Upper lobe of left lung (tissue), 6 donors: Measurements from ENCODE around the gene RIPOR1. TPM values are rescaled to one million over a fixed set of nuclear protein-coding genes. Genes with fewer than 3 reads are reported as not detected.
A peak's percentile ranks its signal among the peaks of the same experiment; 100 is the strongest.
"Not testable (repeated sequence)": the region's sequence is repeated elsewhere in the genome, so short reads cannot be mapped to it uniquely, and the experiment has no call there.

Experiments used
- ATAC-seq, 2 donors: fragments of 200-7000 bp; cut with Tn5 transposase; one replicate each; pipeline ENCODE4 v1.9.1; 2022; ENCODE audit warnings: mild to moderate bottlenecking in 2 of 2, moderate library complexity in 2 of 2; ENCODE audit not compliant: low FRiP score in 2 of 2
- DNase-seq, 2 donors: peaks; one replicate each; pipeline ENCODE4 v3.0.0-alpha.2; 2019 to 2020
- H3K27ac ChIP-seq, 4 donors: fragments of 200-600 bp; sonication (generic); one replicate each; pipeline ENCODE4 v1.5.1; 2016 to 2019
- H3K27me3 ChIP-seq, 4 donors: fragments of 200-600 bp; sonication (generic); one replicate each; pipeline ENCODE4 v1.5.1; 2017 to 2019
- H3K36me3 ChIP-seq, 4 donors: fragments of 200-600 bp; sonication (generic); one replicate each; pipeline ENCODE4 v1.5.1; 2016 to 2019
- H3K4me1 ChIP-seq, 4 donors: fragments of 200-600 bp; sonication (generic); one replicate each; pipeline ENCODE4 v1.5.1; 2018 to 2019
- H3K4me3 ChIP-seq, 4 donors: fragments of 200-600 bp; sonication (generic); one replicate each; pipeline ENCODE4 v1.5.1; 2017 to 2019; ENCODE audit warnings: mild to moderate bottlenecking in 2 of 4, moderate library complexity in 1 of 4
- H3K9me3 ChIP-seq, 4 donors: fragments of 200-600 bp; sonication (generic); one replicate each; pipeline ENCODE4 v1.5.1; 2018 to 2019
- CTCF ChIP-seq, 6 experiments: fragments of 450-650 bp in 4 of 6; fragments of 200-600 bp in 2 of 6; sonication (generic) in 2 of 6; IDR thresholded peaks; one replicate each; pipeline ENCODE4 v1.5.1; 2016 to 2019; ENCODE audit warnings: antibody characterized with exemption in 6 of 6
- EP300 ChIP-seq, 4 donors: sonication (generic); formaldehyde crosslinking; IDR thresholded peaks; one replicate each; pipeline ENCODE4 v1.5.1; 2017; ENCODE audit warnings: antibody characterized with exemption in 4 of 4, control low read depth in 2 of 4
- POLR2A ChIP-seq, 4 donors: fragments of 450-650 bp; IDR thresholded peaks; one replicate each; pipeline ENCODE4 v1.5.1; 2016 to 2017; ENCODE audit warnings: antibody characterized with exemption in 4 of 4, mild to moderate bottlenecking in 2 of 4
- POLR2AphosphoS5 ChIP-seq, 2 donors: sonication (generic); formaldehyde crosslinking; IDR thresholded peaks; one replicate each; pipeline ENCODE4 v1.5.1; 2017; ENCODE audit warnings: antibody characterized with exemption in 2 of 2
- WGBS, 2 donors: methylation state at CpG; one replicate each; pipeline ENCODE4 v1.1.5; 2017 to 2018; 5-methylcytosine and 5-hydroxymethylcytosine counted together
- total RNA-seq, 6 donors: library from RNA; depleted of rRNA in 4 of 6; stranded (reverse); fragments of >200 nt in 4 of 6; gene quantifications; one replicate each; pipeline versions ENCODE4 v1.1.0 to v1.2.1, GENCODE V29; 2016 to 2021
- donor health status: DM: no; HTN: no; CAD: no; lungs with moderate emphysema.
- donor health status: DM: no; HTN: yes; CAD: no; lungs with severe emphysema.

RIPOR1 gene
- total RNA-seq, 6 donors from 2014 or later = 76.9 to 183 (median 113) TPM

GRCh38 chr16:67506468-67506867, 22.2 kb upstream of the RIPOR1 start:
- DNase-seq = no peak
- TF ChIP-seq POLR2A (IDR thresholded peaks at IDR 0.05) = no peak
- TF ChIP-seq POLR2AphosphoS5 (IDR thresholded peaks at IDR 0.05) = no peak
- TF ChIP-seq EP300 (IDR thresholded peaks at IDR 0.05) = no peak
- no peak for TF ChIP-seq CTCF (IDR thresholded peaks at IDR 0.05)
- Histone ChIP-seq H3K4me1 (peaks cover 18 to 34% (median 20%) of the 10 kb centered on the region in 4 donors), H3K4me3 (no peak overlapping the region), H3K27me3 (no peaks in the 10 kb centered on the region), H3K27ac (peak overlapping the region in 1 of 4 donors; percentile 22), H3K9me3 (no peaks in the 10 kb centered on the region), H3K36me3 (no peaks in the 10 kb centered on the region)
- WGBS, 2 donors = 71 to 74% methylated on average over 8 of the region's 8 CpGs
- no peak for ATAC-seq

DNA sequence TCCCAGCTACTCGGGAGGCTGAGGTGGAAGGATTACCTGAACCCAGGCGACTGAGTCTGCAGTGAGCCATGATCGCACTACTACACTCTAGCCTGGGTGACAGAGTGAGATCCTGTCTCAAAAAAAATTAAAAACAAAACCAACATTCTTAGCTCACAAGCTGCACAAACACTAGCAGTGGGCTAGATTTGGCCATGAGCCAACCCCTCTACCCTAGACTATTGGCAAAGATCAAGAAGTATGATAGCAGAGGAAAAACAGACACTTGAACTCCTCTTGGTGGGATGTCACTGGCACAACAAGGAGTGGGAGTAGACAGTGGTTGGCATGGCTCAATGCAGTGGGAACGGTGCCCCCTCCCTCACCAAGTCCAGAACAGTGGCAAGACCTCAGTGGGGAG, 19.6 kb upstream of the RIPOR1 start:
- Histone ChIP-seq H3K9me3 (no peaks in the 10 kb centered on the region), H3K36me3 (no peaks in the 10 kb centered on the region), H3K4me1 (peaks cover 14 to 30% (median 15%) of the 10 kb centered on the region in 4 donors), H3K27me3 (no peaks in the 10 kb centered on the region), H3K27ac (no peak overlapping the region), H3K4me3 (no peak overlapping the region)
- TF ChIP-seq CTCF (IDR thresholded peaks at IDR 0.05) = no peak
- TF ChIP-seq EP300 (IDR thresholded peaks at IDR 0.05) = no peak
- TF ChIP-seq POLR2AphosphoS5 (IDR thresholded peaks at IDR 0.05) = no peak
- TF ChIP-seq POLR2A (IDR thresholded peaks at IDR 0.05) = no peak
- ATAC-seq (no peak), DNase-seq (no peak)
- 79 to 80% methylated on average over 4 of the region's 4 CpGs for WGBS, 2 donors

DNA sequence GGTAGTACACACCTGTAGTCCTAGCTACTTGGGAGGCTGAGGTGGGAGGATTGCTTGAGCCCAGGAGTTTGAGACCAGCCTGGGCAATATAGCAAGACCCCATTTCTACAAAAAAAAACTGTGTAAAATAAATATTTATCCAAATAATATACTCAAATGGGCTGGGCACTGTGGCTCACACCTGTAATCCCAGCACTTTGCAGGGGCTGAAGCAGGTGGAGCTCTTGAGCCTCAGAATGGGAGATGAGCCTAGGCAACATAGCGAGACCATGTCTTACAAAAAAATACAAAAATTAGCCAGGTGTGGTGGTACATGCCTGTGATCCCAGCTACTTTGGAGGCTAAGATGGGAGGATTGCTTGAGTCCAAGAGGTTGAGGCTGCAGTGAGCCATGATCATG, 14.7 kb upstream of the RIPOR1 start:
- 96 to 100% methylated on average over 1 of the region's 1 CpG for WGBS, 2 donors
- not testable (repeated sequence) for DNase-seq, H3K36me3 ChIP-seq, H3K4me3 ChIP-seq, H3K27ac ChIP-seq, ATAC-seq, H3K9me3 ChIP-seq, H3K27me3 ChIP-seq
- peaks cover 8 to 12% (median 10%) of the 10 kb centered on the region in 4 donors for H3K4me1 ChIP-seq

DNA sequence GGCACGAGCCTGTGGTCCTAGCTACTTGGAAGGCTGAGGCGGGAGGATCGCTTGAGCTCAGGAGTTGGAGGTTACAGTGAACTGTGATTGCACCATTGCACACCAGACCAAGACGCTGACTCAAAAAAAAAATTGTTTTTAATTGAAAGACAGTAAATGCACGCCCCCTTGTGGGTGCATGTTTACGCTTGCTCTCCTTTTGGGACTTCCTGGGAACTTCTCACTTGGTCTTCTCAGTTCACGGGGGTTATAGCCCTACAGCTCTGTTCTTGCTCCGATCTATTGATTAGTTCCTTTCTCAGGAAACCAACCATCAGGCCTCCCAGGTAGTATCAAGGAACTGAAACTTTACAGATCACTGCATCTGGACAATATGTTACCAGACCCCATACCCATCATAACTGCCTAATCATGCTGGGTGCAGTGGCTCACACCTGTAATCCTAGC, 14.2 kb upstream of the RIPOR1 start:
- TF ChIP-seq POLR2AphosphoS5 (IDR thresholded peaks at IDR 0.05) = no peak
- TF ChIP-seq CTCF (IDR thresholded peaks at IDR 0.05) = peak; percentile 56 to 74 (median 60)
- Histone ChIP-seq H3K9me3 (no peaks in the 10 kb centered on the region), H3K4me1 (peaks cover 8 to 12% (median 10%) of the 10 kb centered on the region in 4 donors), H3K27ac (no peak overlapping the region), H3K27me3 (no peaks in the 10 kb centered on the region), H3K36me3 (no peaks in the 10 kb centered on the region), H3K4me3 (no peak overlapping the region)
- ATAC-seq (peak; percentile 65 to 91), DNase-seq (peak in 1 of 2 donors; percentile 84)
- WGBS, 2 donors = 18 to 22% methylated on average over 8 of the region's 8 CpGs

- Histone ChIP-seq H3K36me3 (no peaks in the 10 kb centered on the region), H3K4me1 (peaks cover 8 to 20% (median 14%) of the 10 kb centered on the region in 4 donors), H3K27me3 (no peaks in the 10 kb centered on the region), H3K9me3 (no peaks in the 10 kb centered on the region), H3K27ac (no peak overlapping the region), H3K4me3 (no peak overlapping the region)
- 89 to 91% methylated on average over 12 of the region's 12 CpGs for WGBS, 2 donors
- TF ChIP-seq EP300 (IDR thresholded peaks at IDR 0.05) = no peak
- TF ChIP-seq POLR2A (IDR thresholded peaks at IDR 0.05) = no peak
- no peak for TF ChIP-seq POLR2AphosphoS5 (IDR thresholded peaks at IDR 0.05)
- TF ChIP-seq CTCF (IDR thresholded peaks at IDR 0.05) = no peak
- DNase-seq = no peak
- ATAC-seq = no peak
Measured at GRCh38 chr16:67516296-67517154, 12.1 kb upstream of the RIPOR1 start.
